B cell (primary cell): ENCODE measurements around the gene PDE4DIP.
"Not testable (repeated sequence)": the region's sequence is repeated elsewhere in the genome, so short reads cannot be mapped to it uniquely, and the experiment has no call there.

ENCODE experiments used
- EZH2 ChIP-seq: IDR thresholded peaks from 2 replicates; pipeline ENCODE4 v1.6.1; 2012; ENCODE audit warnings: borderline replicate concordance, low read depth, mild to moderate bottlenecking, moderate library complexity, low read length; ENCODE audit not compliant: insufficient read depth, poor library complexity, severe bottlenecking
- TF ChIP-seq, protein P1 (sequence below): fragments of 200-600 bp; IDR thresholded peaks from one replicate; pipeline ENCODE4 v1.8.0; 2022; ENCODE audit warnings: antibody characterized with exemption, mild to moderate bottlenecking

DNA sequence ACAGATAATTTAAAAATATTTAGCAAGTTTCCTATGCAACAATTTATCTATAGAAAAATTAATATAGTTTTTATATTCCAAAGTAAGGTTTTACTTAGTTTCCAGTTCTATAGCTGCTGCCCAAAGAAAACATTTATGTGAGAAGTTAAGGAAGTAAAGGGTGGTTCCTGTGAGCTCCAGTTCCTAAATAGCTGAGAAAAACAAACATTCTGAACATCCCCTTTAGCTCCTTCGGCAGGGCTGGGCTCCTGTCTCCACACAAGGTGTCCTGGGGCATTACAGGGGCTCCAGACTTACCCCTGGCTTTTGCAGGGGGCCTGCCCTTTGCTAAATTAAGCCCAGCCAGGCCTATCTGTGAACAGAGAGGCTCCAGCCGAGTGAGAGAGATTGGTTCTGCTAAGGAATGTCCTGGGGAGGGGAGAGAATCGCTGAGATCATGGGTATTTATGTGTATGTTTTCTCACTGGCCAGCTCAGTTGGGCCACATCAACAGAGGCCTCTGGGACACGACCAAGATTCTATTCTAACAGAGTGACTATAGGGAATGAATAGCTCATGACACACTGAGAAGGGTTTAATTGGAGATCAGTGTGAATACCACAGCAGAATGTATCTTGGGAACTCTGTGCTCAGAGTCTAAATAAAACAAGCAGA is 72.6 kb downstream of the PDE4DIP start:
- TF ChIP-seq, protein P1, sequence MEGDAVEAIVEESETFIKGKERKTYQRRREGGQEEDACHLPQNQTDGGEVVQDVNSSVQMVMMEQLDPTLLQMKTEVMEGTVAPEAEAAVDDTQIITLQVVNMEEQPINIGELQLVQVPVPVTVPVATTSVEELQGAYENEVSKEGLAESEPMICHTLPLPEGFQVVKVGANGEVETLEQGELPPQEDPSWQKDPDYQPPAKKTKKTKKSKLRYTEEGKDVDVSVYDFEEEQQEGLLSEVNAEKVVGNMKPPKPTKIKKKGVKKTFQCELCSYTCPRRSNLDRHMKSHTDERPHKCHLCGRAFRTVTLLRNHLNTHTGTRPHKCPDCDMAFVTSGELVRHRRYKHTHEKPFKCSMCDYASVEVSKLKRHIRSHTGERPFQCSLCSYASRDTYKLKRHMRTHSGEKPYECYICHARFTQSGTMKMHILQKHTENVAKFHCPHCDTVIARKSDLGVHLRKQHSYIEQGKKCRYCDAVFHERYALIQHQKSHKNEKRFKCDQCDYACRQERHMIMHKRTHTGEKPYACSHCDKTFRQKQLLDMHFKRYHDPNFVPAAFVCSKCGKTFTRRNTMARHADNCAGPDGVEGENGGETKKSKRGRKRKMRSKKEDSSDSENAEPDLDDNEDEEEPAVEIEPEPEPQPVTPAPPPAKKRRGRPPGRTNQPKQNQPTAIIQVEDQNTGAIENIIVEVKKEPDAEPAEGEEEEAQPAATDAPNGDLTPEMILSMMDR, result not testable (repeated sequence)
- TF ChIP-seq EZH2, result not testable (repeated sequence)
